HepG2 (cell line): ENCODE results near the gene HCFC1. TPM values are rescaled to one million over a fixed set of nuclear protein-coding genes. Genes with fewer than 3 reads are reported as not detected.

Experiments
- ADNP ChIP-seq: sonication (generic); formaldehyde crosslinking; IDR thresholded peaks from 2 replicates; pipeline ENCODE4 v1.4.0; 2020; ENCODE audit warnings: missing genetic modification reagents
- ARID3A ChIP-seq: IDR thresholded peaks from 2 replicates; pipeline ENCODE4 v1.6.1; 2012; ENCODE audit warnings: low read depth, low read length, improper control_type of control experiment
- CSRNP1 ChIP-seq: sonication (generic); formaldehyde crosslinking; IDR thresholded peaks from 2 replicates; pipeline ENCODE4 v1.8.1; 2023; ENCODE audit warnings: mild to moderate bottlenecking, missing genetic modification reagents
- HBP1 ChIP-seq: IDR thresholded peaks from 2 replicates; pipeline ENCODE4 v1.6.1; 2016; ENCODE audit warnings: low read depth, control low read depth
- HDAC2 ChIP-seq: sonication (generic); formaldehyde crosslinking; IDR thresholded peaks from 2 replicates; pipeline ENCODE4 v1.4.0; 2020; ENCODE audit warnings: missing genetic modification reagents
- KLF6 ChIP-seq: IDR thresholded peaks from 2 replicates; pipeline ENCODE4 v1.8.0; 2016; ENCODE audit warnings: missing biosample characterization, missing genetic modification reagents
- MAX ChIP-seq: IDR thresholded peaks from 2 replicates; pipeline ENCODE4 v1.6.1; 2012; ENCODE audit warnings: inconsistent platforms
- RCOR2 ChIP-seq: IDR thresholded peaks from 2 replicates; pipeline ENCODE4 v1.6.1; 2016; ENCODE audit warnings: missing biosample characterization, missing genetic modification reagents
- RFX5 ChIP-seq: IDR thresholded peaks from 2 replicates; pipeline ENCODE4 v1.6.1; 2011; ENCODE audit warnings: low read depth, low read length, improper control_type of control experiment
- SALL1 ChIP-seq: sonication (generic); formaldehyde crosslinking; IDR thresholded peaks from 2 replicates; pipeline ENCODE4 v1.8.0; 2022; ENCODE audit warnings: mild to moderate bottlenecking, missing genetic modification reagents
- SMARCE1 ChIP-seq: fragments of 450-650 bp; IDR thresholded peaks from 2 replicates; pipeline ENCODE4 v1.6.1; 2017; ENCODE audit warnings: borderline replicate concordance
- SMC3 ChIP-seq: IDR thresholded peaks from 2 replicates; pipeline ENCODE4 v1.6.1; 2011; ENCODE audit warnings: low read length, improper control_type of control experiment
- SOX5 ChIP-seq: IDR thresholded peaks from 2 replicates; pipeline ENCODE4 v1.6.1; 2016; ENCODE audit warnings: borderline replicate concordance
- SP1 ChIP-seq, 2 experiments: fragments of 450-650 bp in 1 of 2; sonication (generic) in 1 of 2; formaldehyde crosslinking in 1 of 2; IDR thresholded peaks; 2 replicates each; pipeline versions ENCODE4 v1.4.0 to v1.6.1; 2016 to 2020; ENCODE audit warnings: missing genetic modification reagents in 1 of 2
- U2AF1 ChIP-seq: fragments of 200-400 bp; formaldehyde crosslinking; optimal IDR thresholded peaks from 2 replicates; pipeline ENCODE3; 2017; ENCODE audit warnings: mild to moderate bottlenecking, low read depth, low read length
- ZBTB44 ChIP-seq: sonication (generic); formaldehyde crosslinking; IDR thresholded peaks from 2 replicates; pipeline ENCODE4 v1.4.0; 2020; ENCODE audit warnings: missing genetic modification reagents
- ZNF264 ChIP-seq: sonication (generic); formaldehyde crosslinking; IDR thresholded peaks from 2 replicates; pipeline ENCODE4 v1.4.0; 2020; ENCODE audit warnings: missing genetic modification reagents
- ZNF609 ChIP-seq: sonication (generic); formaldehyde crosslinking; IDR thresholded peaks from 2 replicates; pipeline ENCODE4 v1.4.0; 2020; ENCODE audit warnings: mild to moderate bottlenecking, missing genetic modification reagents, borderline replicate concordance
- ZNF768 ChIP-seq: sonication (generic); formaldehyde crosslinking; IDR thresholded peaks from 2 replicates; pipeline ENCODE4 v1.4.0; 2020; ENCODE audit warnings: missing genetic modification reagents
- ZNF772 ChIP-seq: sonication (generic); formaldehyde crosslinking; IDR thresholded peaks from 2 replicates; pipeline ENCODE4 v1.5.0; 2020; ENCODE audit warnings: mild to moderate bottlenecking, missing genetic modification reagents
- polyA plus RNA-seq, 8 experiments: library from polyadenylated mRNA; depleted of rRNA in 3 of 8; stranded (reverse) in 7 of 8; unstranded in 1 of 8; fragments of >200 nt; fragmentation: Illumina TruSeq in 4 of 8; extraction: Trizol in 4 of 8; gene quantifications; 2 replicates each; pipeline versions ENCODE4 v1.2.1 to v1.2.3, GENCODE V29; 2011 to 2016; ENCODE audit warnings: low read depth in 4 of 8, missing spikeins in 1 of 8, mixed read lengths in 1 of 8; ENCODE audit not compliant: insufficient read depth in 1 of 8
- total RNA-seq, 5 experiments: library from RNA; depleted of rRNA; stranded (reverse); fragments of >200 nt; fragmentation: Illumina TruSeq; extraction: Trizol; gene quantifications; 2 replicates each; pipeline ENCODE4 v1.2.3, GENCODE V29; 2016; ENCODE audit warnings: low read depth in 1 of 5

HCFC1 gene
- total and polyA plus RNA-seq, 2 of the 13 experiments (the other 11 are each of a cell fraction or from before 2014, with no cell fraction given) = 5.8 to 17.8 TPM

- TF ChIP-seq ZNF609 (CRISPR knock-in tag) (no peak), ZNF772 (CRISPR knock-in tag) (no peak), ARID3A (no peak), SMC3 (no peak), ZNF264 (CRISPR knock-in tag) (no peak), ADNP (CRISPR knock-in tag) (no peak), RFX5 (no peak), RCOR2 (CRISPR knock-in tag) (no peak), SMARCE1 (no peak), SP1 (IDR thresholded peaks at IDR 0.05) (no peak), SP1 (CRISPR knock-in tag; IDR thresholded peaks at IDR 0.05) (no peak), ZBTB44 (CRISPR knock-in tag) (no peak), HBP1 (CRISPR knock-in tag) (no peak), ZNF768 (CRISPR knock-in tag) (no peak), KLF6 (CRISPR knock-in tag) (no peak), SOX5 (CRISPR knock-in tag) (peak; percentile 57; the same call in 1 of the 2 replicates), U2AF1 (no peak), HDAC2 (CRISPR knock-in tag) (peak; percentile 41; the same call in 1 of the 2 replicates), MAX (peak; percentile 92), SALL1 (CRISPR knock-in tag) (peak; percentile 34; the same call in 1 of the 2 replicates), CSRNP1 (CRISPR knock-in tag) (no peak)
Observed at GRCh38 chrX:153948002-153948466, 23.6 kb downstream of the HCFC1 start (continued).
